ENCODE data around the gene SPSB3. TPM values are rescaled to one million over a fixed set of nuclear protein-coding genes. Genes with fewer than 3 reads are reported as not detected.

SPSB3 gene
- total and polyA plus RNA-seq, 2 experiments from 2014 or later = 27.1 to 34.7 TPM

DNA sequence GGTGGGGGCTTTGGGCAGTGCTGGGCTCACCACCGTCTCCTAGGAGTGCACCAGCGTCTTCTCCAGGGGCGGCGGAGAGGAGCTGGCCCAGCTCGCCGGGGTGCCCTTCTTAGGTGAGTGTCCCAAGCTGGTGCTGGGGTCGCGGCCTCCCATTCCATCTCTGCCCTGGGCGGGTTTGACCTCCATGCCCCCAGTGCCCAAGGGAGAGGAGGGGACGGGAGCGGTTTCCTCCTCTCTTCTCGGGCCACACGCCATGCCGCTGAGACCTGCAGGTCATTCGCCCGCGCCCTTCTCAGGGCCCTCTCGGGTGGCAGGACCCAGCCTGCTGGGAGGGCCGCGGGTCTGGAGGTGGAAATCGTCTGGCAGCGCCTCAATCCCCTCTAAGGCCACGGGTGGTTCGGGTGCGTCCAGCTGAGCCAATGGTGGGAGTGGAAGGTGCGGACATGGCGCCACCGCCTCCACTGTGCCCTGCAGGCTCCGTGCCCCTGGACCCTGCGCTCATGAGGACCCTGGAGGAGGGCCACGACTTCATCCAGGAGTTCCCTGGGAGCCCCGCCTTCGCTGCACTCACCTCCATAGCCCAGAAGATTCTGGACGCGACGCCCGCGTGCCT is 5.8 kb upstream of the SPSB3 start:
- H3K4me2 ChIP-seq = no peak overlapping the region
- DNase-seq (ENCODE audit: low spot score) (no peak), ATAC-seq (no peak)
- no peaks in the 10 kb centered on the region for H3K4me1 ChIP-seq (ENCODE audit: insufficient read depth)
- peaks cover 8% of the 10 kb centered on the region; the same call in 2 of the 3 replicates for H3K36me3 Mint-ChIP-seq (ENCODE audit: low read depth)
- no peaks in the 10 kb centered on the region for H3F3A ChIP-seq (replicated peaks; ENCODE audit: low read depth)
- H3K27ac ChIP-seq (ENCODE audit: low read depth) = no peak overlapping the region
- H4K20me1 ChIP-seq (replicated peaks; ENCODE audit: insufficient read depth) = peaks cover 14% of the 10 kb centered on the region
- peaks cover 2% of the 10 kb centered on the region; the same call in 1 of the 3 replicates for H3K9me3 Mint-ChIP-seq
- H3K4me3 Mint-ChIP-seq = no peak overlapping the region
- no peaks in the 10 kb centered on the region for H3K4me1 Mint-ChIP-seq
- H3K27ac Mint-ChIP-seq = no peak overlapping the region
- TF ChIP-seq JUNB (IDR thresholded peaks at IDR 0.05; ENCODE audit: unreplicated experiment) = no peak
- no peak for TF ChIP-seq ZNF462 (CRISPR knock-in tag; IDR thresholded peaks at IDR 0.05)
- peaks cover 9% of the 10 kb centered on the region for H3K27me3 Mint-ChIP-seq (ENCODE audit: insufficient read depth, low read depth, poor library complexity)
- no peak overlapping the region for H3K4me3 ChIP-seq
- H3K79me2 ChIP-seq (replicated peaks; ENCODE audit: insufficient read depth) = peaks cover 34% of the 10 kb centered on the region
- H3K9me2 ChIP-seq (ENCODE audit: insufficient read depth) = no peaks in the 10 kb centered on the region
- no peaks in the 10 kb centered on the region for H3K27me3 ChIP-seq (ENCODE audit: insufficient read depth)
- H2AFZ ChIP-seq = no peak overlapping the region
- H3K36me3 ChIP-seq (ENCODE audit: insufficient read depth) = no peaks in the 10 kb centered on the region

- ATAC-seq = no peak
- peaks cover 35% of the 10 kb centered on the region for H3K79me2 ChIP-seq (replicated peaks; ENCODE audit: insufficient read depth)
Measured at GRCh38 chr16:1787322-1788094, 5.1 kb upstream of the SPSB3 start.

More at GRCh38 chr16:1787322-1788094, 5.1 kb upstream of the SPSB3 start:
- no peaks in the 10 kb centered on the region for H3K36me3 ChIP-seq (ENCODE audit: insufficient read depth)
- Mint-ChIP-seq H3K27ac (no peak overlapping the region), H3K4me3 (no peak overlapping the region), H3K36me3 (ENCODE audit: low read depth) (peaks cover 9% of the 10 kb centered on the region; the same call in 2 of the 3 replicates), H3K4me1 (no peaks in the 10 kb centered on the region), H3K9me3 (peaks cover 2% of the 10 kb centered on the region; the same call in 1 of the 3 replicates), H3K27me3 (ENCODE audit: insufficient read depth, low read depth, poor library complexity) (peaks cover 13% of the 10 kb centered on the region)
- H3F3A ChIP-seq (replicated peaks; ENCODE audit: low read depth) = no peaks in the 10 kb centered on the region
- H3K9me2 ChIP-seq (ENCODE audit: insufficient read depth) = no peaks in the 10 kb centered on the region
- H3K4me3 ChIP-seq = no peak overlapping the region
- H3K4me2 ChIP-seq = no peak overlapping the region
- H4K20me1 ChIP-seq (replicated peaks; ENCODE audit: insufficient read depth) = peaks cover 14% of the 10 kb centered on the region
- no peak overlapping the region for H2AFZ ChIP-seq
- TF ChIP-seq, protein P1, sequence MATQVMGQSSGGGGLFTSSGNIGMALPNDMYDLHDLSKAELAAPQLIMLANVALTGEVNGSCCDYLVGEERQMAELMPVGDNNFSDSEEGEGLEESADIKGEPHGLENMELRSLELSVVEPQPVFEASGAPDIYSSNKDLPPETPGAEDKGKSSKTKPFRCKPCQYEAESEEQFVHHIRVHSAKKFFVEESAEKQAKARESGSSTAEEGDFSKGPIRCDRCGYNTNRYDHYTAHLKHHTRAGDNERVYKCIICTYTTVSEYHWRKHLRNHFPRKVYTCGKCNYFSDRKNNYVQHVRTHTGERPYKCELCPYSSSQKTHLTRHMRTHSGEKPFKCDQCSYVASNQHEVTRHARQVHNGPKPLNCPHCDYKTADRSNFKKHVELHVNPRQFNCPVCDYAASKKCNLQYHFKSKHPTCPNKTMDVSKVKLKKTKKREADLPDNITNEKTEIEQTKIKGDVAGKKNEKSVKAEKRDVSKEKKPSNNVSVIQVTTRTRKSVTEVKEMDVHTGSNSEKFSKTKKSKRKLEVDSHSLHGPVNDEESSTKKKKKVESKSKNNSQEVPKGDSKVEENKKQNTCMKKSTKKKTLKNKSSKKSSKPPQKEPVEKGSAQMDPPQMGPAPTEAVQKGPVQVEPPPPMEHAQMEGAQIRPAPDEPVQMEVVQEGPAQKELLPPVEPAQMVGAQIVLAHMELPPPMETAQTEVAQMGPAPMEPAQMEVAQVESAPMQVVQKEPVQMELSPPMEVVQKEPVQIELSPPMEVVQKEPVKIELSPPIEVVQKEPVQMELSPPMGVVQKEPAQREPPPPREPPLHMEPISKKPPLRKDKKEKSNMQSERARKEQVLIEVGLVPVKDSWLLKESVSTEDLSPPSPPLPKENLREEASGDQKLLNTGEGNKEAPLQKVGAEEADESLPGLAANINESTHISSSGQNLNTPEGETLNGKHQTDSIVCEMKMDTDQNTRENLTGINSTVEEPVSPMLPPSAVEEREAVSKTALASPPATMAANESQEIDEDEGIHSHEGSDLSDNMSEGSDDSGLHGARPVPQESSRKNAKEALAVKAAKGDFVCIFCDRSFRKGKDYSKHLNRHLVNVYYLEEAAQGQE (IDR thresholded peaks at IDR 0.05; ENCODE audit: unreplicated experiment) = no peak
- TF ChIP-seq, protein P2, sequence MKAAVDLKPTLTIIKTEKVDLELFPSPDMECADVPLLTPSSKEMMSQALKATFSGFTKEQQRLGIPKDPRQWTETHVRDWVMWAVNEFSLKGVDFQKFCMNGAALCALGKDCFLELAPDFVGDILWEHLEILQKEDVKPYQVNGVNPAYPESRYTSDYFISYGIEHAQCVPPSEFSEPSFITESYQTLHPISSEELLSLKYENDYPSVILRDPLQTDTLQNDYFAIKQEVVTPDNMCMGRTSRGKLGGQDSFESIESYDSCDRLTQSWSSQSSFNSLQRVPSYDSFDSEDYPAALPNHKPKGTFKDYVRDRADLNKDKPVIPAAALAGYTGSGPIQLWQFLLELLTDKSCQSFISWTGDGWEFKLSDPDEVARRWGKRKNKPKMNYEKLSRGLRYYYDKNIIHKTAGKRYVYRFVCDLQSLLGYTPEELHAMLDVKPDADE (IDR thresholded peaks at IDR 0.05) = no peak
- TF ChIP-seq NANOG (IDR thresholded peaks at IDR 0.05; ENCODE audit: borderline replicate concordance) (no peak), ZNF331 (CRISPR knock-in tag; IDR thresholded peaks at IDR 0.05; ENCODE audit: low read depth) (no peak), JUNB (IDR thresholded peaks at IDR 0.05; ENCODE audit: unreplicated experiment) (no peak), POLR2AphosphoS5 (IDR thresholded peaks at IDR 0.05; ENCODE audit: low read depth) (no peak)
- DNase-seq (ENCODE audit: low spot score) = no peak
- H3K4me1 ChIP-seq (ENCODE audit: insufficient read depth) = no peaks in the 10 kb centered on the region
- no peaks in the 10 kb centered on the region for H3K27me3 ChIP-seq (ENCODE audit: insufficient read depth)
- H3K27ac ChIP-seq (ENCODE audit: low read depth) = no peak overlapping the region

Measured in GM23338 (cell line).